Measurements from ENCODE around the gene KIAA0232.

KIAA0232 gene

DNA sequence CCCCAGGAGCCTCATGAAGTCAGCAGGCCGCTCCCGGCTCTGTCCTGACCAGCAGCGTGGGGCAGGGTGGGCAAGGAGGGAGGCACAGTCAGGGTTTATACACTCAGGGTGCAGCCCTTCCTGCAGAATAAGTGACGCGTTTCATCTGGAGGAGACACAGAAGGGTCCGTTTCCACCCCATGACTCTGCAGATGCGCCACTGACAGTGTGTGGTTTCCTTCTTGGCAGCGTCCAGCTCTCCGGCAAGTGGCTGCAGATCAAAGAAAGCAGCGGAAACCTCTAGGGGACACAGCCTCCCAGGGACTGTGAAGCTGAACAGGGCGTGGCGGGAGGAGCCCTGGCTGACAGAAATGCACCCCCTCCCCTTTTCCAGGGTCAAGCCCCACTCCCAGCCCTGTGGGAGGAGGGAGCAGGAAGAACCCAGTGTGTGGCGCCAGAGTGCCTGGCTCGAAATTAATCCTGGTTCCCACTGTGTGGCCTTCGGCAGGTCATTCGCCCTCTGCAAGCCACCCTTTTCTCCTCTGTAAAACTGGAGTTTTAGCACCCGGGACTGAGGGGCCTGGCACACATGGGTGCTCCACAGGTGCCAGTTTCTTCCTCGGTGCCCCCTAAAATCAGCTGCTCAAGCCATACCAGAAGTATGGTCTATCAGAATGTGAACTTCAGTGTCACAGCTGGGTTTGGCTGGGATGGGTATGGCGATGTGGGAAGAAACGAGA, 109.8 kb downstream of the KIAA0232 start:
- Histone ChIP-seq H3K4me3 (ENCODE audit: low read depth, low read length) (no peak overlapping the region), H3K9ac (ENCODE audit: low read depth, low read length) (no peak overlapping the region), H3K36me3 (ENCODE audit: control insufficient read depth, insufficient read depth, low read length) (no peaks in the 10 kb centered on the region), H3K9me3 (ENCODE audit: control insufficient read depth, insufficient read depth, low read length) (no peaks in the 10 kb centered on the region), H3K4me1 (ENCODE audit: control insufficient read depth, insufficient read depth, low read length) (no peaks in the 10 kb centered on the region), H3K27me3 (ENCODE audit: control insufficient read depth, insufficient read depth, low read length) (no peaks in the 10 kb centered on the region)

DNA sequence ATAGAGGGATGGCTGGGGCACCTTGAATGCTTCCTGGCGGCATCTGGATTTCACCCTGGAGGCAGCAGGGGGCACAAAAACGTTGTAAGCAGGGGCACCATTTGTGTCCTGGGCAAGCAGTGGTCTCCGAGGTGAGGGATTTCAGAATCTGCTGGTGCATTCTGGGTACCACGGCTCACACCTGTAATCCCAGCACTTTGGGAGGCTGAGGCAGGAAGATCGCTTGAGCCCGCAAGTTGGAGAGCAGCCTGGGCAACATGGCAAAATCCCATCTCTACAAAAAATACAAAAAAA, 110.3 kb downstream of the KIAA0232 start:
- H3K36me3 ChIP-seq (ENCODE audit: control insufficient read depth, insufficient read depth, low read length), result no peaks in the 10 kb centered on the region
- H3K4me3 ChIP-seq (ENCODE audit: low read depth, low read length), result no peak overlapping the region
- H3K9me3 ChIP-seq (ENCODE audit: control insufficient read depth, insufficient read depth, low read length), result no peaks in the 10 kb centered on the region
- H3K4me1 ChIP-seq (ENCODE audit: control insufficient read depth, insufficient read depth, low read length), result no peaks in the 10 kb centered on the region
- H3K9ac ChIP-seq (ENCODE audit: low read depth, low read length), result no peak overlapping the region
- H3K27me3 ChIP-seq (ENCODE audit: control insufficient read depth, insufficient read depth, low read length), result no peaks in the 10 kb centered on the region

DNA sequence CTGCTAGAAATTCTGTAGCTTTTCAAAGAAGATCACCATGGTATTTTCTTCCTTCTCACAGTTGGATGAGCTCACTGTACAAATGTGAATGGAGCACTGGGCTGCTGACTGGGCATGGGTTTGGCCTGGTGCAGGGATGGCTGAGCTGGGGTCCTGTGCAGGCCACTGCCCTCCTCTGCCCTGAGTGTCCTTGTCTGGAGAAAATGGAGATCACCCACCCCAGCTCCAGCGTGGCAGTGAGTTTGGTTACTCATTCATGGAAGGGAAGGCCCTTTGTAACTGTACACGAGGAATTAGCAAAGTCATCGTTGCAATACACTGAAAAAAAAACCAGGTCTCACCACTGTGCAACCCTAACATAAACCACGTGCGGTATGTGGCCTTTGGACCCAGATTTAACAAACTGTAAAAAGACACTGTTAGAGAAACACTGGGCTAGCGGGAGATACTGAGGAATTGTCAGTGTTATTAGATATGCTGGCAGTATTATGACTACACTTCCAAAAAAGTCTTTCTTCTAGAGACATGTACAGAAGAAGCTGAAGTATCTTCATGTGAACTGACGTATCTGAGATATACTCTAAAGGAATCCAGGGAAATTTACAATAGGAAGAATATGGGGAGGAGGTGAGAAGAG, 111.0 kb downstream of the KIAA0232 start:
- Histone ChIP-seq H3K9ac (ENCODE audit: low read depth, low read length) (no peak overlapping the region), H3K4me1 (ENCODE audit: control insufficient read depth, insufficient read depth, low read length) (no peaks in the 10 kb centered on the region), H3K27me3 (ENCODE audit: control insufficient read depth, insufficient read depth, low read length) (no peaks in the 10 kb centered on the region), H3K36me3 (ENCODE audit: control insufficient read depth, insufficient read depth, low read length) (no peaks in the 10 kb centered on the region), H3K4me3 (ENCODE audit: low read depth, low read length) (no peak overlapping the region), H3K9me3 (ENCODE audit: control insufficient read depth, insufficient read depth, low read length) (no peaks in the 10 kb centered on the region)

DNA sequence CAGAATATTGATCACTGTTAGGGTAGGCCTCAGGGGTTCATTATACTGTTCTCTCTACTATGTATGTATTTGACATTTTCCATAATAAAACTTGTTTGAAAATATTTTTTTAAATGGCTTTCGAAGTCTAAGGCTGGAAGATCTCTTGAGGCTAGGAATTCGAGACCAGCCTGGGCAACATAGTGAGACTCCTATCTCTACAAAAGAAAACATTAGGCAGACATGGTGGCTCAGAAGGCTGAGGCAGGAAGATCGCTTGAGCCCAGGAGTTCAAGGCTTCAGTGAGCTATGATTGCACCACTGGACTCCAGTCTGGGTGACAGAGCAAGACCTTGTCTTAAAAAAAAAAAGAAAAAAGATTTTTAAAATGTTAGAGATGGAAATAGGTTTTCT, 111.6 kb downstream of the KIAA0232 start:
- Histone ChIP-seq H3K27me3 (ENCODE audit: control insufficient read depth, insufficient read depth, low read length) (no peaks in the 10 kb centered on the region), H3K4me3 (ENCODE audit: low read depth, low read length) (no peak overlapping the region), H3K9ac (ENCODE audit: low read depth, low read length) (no peak overlapping the region)

DNA sequence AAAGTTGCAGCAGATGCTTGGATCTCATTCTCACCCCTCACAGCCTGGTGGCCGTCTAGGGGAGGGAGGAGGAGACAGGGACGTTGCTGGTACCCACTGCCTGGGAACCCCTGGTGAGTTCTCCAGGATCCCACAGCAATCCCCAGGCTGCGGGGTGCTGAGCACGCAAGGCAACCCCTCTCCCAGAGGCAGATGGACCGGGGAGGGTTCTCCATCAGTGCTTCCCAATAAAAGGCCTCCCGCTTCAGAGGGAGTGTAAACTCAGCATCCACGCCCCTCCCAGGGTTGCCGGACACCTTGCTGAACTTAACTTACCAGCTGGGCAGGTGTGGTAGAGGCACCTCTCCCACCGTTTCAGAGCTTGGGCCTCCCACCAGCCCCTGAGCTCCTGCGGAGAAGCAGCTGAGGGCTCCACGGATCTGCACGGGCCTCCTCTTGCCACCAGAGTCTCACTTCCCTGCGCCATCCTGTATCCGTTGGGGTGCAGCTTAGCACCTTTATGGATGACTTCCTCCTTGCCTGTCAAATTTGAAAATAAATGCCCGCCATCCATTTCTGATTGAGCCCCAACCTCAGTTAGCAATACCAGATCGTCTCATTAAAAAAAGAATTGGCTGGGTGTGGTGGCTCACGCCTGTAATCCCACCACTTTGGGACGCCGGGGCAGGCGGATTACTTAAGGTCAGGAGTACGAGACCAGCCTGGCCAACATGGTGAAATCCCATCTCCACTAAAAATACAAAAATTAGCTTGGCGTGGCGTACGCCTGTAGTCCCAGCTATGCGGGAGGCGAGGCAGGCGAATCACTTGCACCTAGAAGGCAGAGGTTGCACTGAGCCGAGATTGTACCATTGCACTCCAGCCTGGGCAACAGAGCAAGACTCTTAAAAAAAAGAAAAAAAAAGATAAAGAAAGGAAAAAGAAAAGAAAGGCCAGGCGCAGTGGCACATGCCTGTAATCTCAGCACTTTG, 112.3 kb downstream of the KIAA0232 start:
- H3K27me3 ChIP-seq (ENCODE audit: control insufficient read depth, insufficient read depth, low read length), result no peaks in the 10 kb centered on the region
- no peak overlapping the region for H3K4me3 ChIP-seq (ENCODE audit: low read depth, low read length)
- H3K4me1 ChIP-seq (ENCODE audit: control insufficient read depth, insufficient read depth, low read length), result no peaks in the 10 kb centered on the region
- no peak overlapping the region for H3K9ac ChIP-seq (ENCODE audit: low read depth, low read length)
- no peaks in the 10 kb centered on the region for H3K9me3 ChIP-seq (ENCODE audit: control insufficient read depth, insufficient read depth, low read length)
- H3K36me3 ChIP-seq (ENCODE audit: control insufficient read depth, insufficient read depth, low read length), result no peaks in the 10 kb centered on the region

More for the DNA sequence above, 111.6 kb downstream of the KIAA0232 start:
- no peaks in the 10 kb centered on the region for H3K9me3 ChIP-seq (ENCODE audit: control insufficient read depth, insufficient read depth, low read length)
- no peaks in the 10 kb centered on the region for H3K36me3 ChIP-seq (ENCODE audit: control insufficient read depth, insufficient read depth, low read length)
- H3K4me1 ChIP-seq (ENCODE audit: control insufficient read depth, insufficient read depth, low read length), result no peaks in the 10 kb centered on the region

DNA sequence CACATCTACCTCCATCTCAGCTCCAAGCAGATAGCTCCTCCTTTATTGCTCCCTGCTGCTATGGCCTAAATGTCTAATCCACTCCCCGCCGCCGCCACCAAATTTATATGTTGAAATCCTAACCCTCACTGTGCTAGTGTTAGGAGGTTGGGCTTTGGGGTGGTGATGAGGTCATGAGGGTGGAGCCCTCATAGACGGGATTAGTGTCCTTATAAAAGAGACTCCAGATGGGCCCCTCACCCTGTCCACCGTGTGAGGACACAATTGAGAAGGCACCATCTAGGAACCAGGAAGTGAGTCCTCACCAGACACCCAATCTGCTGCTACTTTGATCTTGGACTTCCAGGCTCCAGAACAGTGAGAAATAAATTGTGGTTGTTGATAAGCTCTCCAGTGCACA, 113.5 kb downstream of the KIAA0232 start:
- H3K9ac ChIP-seq (ENCODE audit: low read depth, low read length), result no peak overlapping the region
- no peaks in the 10 kb centered on the region for H3K4me1 ChIP-seq (ENCODE audit: control insufficient read depth, insufficient read depth, low read length)

DNA sequence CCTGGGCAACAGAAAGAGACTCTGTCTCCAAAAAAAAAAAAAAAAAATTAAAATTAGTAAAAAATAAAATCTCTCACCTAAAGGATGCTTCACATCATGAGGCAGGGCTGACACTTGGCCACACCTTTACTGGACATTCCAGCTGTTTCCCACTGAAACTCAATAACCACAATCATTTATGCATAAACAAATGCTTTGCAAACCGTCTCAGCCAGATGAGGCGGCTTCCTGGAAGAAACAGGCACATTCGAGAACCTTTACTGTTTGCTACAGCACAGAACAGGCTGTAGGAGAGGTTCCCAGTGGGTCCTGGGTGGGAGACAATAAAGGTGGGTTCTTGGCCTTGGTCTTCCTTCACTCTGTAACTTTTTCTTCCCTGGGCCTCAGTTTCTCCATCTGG, 116.2 kb downstream of the KIAA0232 start:
- Histone ChIP-seq H3K4me3 (ENCODE audit: low read depth, low read length) (no peak overlapping the region), H3K27me3 (ENCODE audit: control insufficient read depth, insufficient read depth, low read length) (no peaks in the 10 kb centered on the region), H3K4me1 (ENCODE audit: control insufficient read depth, insufficient read depth, low read length) (no peaks in the 10 kb centered on the region), H3K9me3 (ENCODE audit: control insufficient read depth, insufficient read depth, low read length) (no peaks in the 10 kb centered on the region), H3K9ac (ENCODE audit: low read depth, low read length) (no peak overlapping the region), H3K36me3 (ENCODE audit: control insufficient read depth, insufficient read depth, low read length) (no peaks in the 10 kb centered on the region)

More for the DNA sequence above, 113.5 kb downstream of the KIAA0232 start:
- no peak overlapping the region for H3K4me3 ChIP-seq (ENCODE audit: low read depth, low read length)
- H3K9me3 ChIP-seq (ENCODE audit: control insufficient read depth, insufficient read depth, low read length), result no peaks in the 10 kb centered on the region
- no peaks in the 10 kb centered on the region for H3K36me3 ChIP-seq (ENCODE audit: control insufficient read depth, insufficient read depth, low read length)
- H3K27me3 ChIP-seq (ENCODE audit: control insufficient read depth, insufficient read depth, low read length), result no peaks in the 10 kb centered on the region

DNA sequence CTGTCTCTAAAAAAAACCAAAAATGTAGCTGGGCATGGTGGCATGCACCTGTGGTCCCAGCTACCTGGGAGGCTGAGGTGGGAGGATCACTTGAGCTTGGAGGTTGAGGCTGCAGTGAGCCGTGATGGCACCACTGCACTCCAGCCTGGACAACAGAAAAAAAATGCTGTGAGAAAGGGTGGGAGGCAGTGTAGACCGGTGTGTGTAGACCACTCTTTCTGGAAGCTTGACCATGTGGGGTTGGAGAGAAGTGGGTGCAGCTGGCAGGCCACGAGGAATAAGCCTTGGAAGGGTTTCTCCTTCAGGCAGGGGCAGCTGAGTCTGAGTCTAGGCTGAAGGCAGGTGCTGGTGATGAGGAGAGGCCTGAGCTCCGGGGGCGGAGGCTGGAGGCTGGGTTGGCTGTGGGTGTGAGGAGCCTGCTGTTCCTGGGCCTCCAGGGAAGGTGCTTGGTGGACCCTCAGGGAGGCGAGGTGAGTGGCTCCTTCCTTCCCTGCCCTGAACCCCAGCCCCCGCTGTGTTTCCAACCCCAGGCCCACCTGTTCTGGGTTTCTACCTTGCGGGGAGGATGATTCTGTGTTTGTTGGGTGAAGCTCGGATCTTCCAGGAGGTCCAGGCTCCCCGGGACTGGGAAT, 117.8 kb downstream of the KIAA0232 start:
- Histone ChIP-seq H3K9me3 (ENCODE audit: control insufficient read depth, insufficient read depth, low read length) (no peaks in the 10 kb centered on the region), H3K36me3 (ENCODE audit: control insufficient read depth, insufficient read depth, low read length) (no peaks in the 10 kb centered on the region), H3K9ac (ENCODE audit: low read depth, low read length) (no peak overlapping the region), H3K4me1 (ENCODE audit: control insufficient read depth, insufficient read depth, low read length) (no peaks in the 10 kb centered on the region), H3K27me3 (ENCODE audit: control insufficient read depth, insufficient read depth, low read length) (no peaks in the 10 kb centered on the region), H3K4me3 (ENCODE audit: low read depth, low read length) (no peak overlapping the region)

DNA sequence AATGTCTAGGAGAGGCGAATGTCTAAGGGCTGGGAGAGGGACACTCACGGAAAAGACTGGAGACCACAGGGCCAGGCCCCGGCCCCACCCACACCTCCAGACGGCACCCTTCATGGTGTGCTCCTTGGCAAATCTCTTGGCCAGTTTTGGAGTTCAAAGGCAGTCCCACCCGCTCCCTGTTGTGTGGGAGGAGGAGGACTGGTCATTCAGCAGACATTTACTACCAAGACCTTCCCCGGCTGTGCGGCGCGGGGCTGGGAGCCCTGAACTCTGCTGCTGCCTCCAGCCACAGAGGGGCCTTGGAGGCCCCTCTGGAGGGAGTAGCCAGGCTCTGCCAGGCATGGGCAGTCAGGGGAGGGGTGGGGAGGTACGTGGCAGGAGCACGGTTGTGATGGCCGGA, 118.4 kb downstream of the KIAA0232 start:
- no peaks in the 10 kb centered on the region for H3K27me3 ChIP-seq (ENCODE audit: control insufficient read depth, insufficient read depth, low read length)

DNA sequence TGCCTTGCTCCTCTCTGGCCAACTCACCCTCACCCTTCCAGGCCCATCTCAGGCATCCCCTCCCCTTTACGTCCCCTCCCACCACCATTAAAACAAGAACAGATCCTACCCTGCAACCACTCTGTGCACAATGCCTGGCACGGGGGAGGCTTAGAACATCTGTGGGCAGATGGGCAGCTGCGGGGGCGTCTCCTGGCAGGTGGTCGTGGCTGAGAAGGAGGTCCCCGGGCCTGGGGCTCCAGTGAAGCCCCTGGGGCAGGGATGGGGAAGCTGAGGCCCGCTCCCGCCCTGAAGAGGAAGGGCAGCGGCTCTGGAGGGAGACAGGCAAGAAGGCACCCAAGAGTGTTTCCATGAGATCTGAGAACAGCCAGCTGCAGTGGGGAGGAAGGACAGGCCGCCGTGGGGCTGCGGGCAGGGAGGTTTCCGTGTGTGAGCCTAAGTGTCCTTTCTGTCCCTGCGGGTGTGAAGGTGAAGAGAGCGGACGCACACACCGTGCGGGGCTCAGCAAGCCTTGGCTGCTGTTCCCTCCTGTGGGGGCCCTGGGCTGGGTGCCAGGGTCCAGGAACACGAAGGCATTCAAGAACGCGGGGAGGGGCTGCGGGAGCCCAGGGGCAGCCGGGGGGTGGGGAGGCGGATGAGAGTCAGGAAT, 119.3 kb downstream of the KIAA0232 start:
- Histone ChIP-seq H3K4me3 (ENCODE audit: low read depth, low read length) (no peak overlapping the region), H3K9ac (ENCODE audit: low read depth, low read length) (no peak overlapping the region)

More for the DNA sequence above, 118.4 kb downstream of the KIAA0232 start:
- Histone ChIP-seq H3K9ac (ENCODE audit: low read depth, low read length) (no peak overlapping the region), H3K9me3 (ENCODE audit: control insufficient read depth, insufficient read depth, low read length) (no peaks in the 10 kb centered on the region), H3K4me3 (ENCODE audit: low read depth, low read length) (no peak overlapping the region), H3K4me1 (ENCODE audit: control insufficient read depth, insufficient read depth, low read length) (no peaks in the 10 kb centered on the region), H3K36me3 (ENCODE audit: control insufficient read depth, insufficient read depth, low read length) (no peaks in the 10 kb centered on the region)

More for the DNA sequence above, 119.3 kb downstream of the KIAA0232 start:
- no peaks in the 10 kb centered on the region for H3K27me3 ChIP-seq (ENCODE audit: control insufficient read depth, insufficient read depth, low read length)
- H3K4me1 ChIP-seq (ENCODE audit: control insufficient read depth, insufficient read depth, low read length), result no peaks in the 10 kb centered on the region
- no peaks in the 10 kb centered on the region for H3K36me3 ChIP-seq (ENCODE audit: control insufficient read depth, insufficient read depth, low read length)
- H3K9me3 ChIP-seq (ENCODE audit: control insufficient read depth, insufficient read depth, low read length), result no peaks in the 10 kb centered on the region
